Measurements from ENCODE around the gene CCDC92B. TPM values are rescaled to one million over a fixed set of nuclear protein-coding genes. Genes with fewer than 3 reads are reported as not detected.

CCDC92B gene
- under 1 TPM in 1 of 4 donors, not detected in 3; 0.21 TPM for total RNA-seq

DNA sequence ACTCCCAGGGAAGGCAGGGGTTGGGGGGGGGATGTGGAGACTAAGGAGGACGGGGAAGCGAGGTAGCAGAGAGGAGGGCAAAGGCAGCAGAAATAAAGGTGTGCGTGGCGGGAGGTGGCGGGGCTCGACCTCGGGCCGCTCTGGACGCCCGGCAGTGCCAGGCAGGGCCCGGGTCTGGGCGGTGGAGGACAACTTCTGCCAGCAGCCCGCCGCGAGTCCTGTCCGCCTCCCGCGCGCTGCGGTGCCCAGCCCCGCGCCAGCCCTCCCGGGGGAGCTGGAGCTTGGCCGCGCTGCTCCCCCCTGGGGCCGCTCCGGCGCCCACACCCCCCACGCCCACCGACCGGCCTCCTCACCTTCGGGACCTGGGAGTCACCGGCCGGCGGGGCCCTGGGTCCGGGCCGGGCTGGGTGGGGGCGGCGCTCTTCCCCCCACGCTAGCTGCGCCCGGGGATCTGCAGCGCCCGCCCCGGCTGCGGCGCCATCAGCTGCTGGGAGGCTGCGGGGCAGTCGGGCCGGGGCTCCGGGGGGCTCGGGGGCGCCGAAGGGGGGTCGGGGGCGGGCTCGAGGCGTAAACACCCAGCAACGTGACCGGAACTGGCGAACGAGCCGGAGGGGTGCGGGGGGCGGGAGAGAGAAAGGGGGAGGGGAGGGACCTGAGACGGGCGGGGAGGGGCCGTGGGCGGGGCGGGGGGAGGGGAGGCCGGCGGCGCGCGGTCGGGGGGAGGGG is at the start of gene CCDC92B:
Gene CCDC92B (minus strand): TSS at position 595 of the 726 bp plus-strand sequence. CDS start 14,507 bp downstream, outside the sequence.
- Histone ChIP-seq H3K4me3 (no peak within 1 kb of the TSS), H3K9me3 (no peaks in the 10 kb centered on the region), H3K36me3 (no peaks in the 10 kb centered on the region), H3K4me1 (no peaks in the 10 kb centered on the region), H3K27ac (no peak within 1 kb of the TSS), H3K27me3 (peaks cover 0 to 10% of the 10 kb centered on the region in 2 donors)
- intact Hi-C loops (cut with DNase I; ENCODE audit: low total_unique reads), result no loop called here
- DNase-seq, result no peak
- TF ChIP-seq, protein P1, sequence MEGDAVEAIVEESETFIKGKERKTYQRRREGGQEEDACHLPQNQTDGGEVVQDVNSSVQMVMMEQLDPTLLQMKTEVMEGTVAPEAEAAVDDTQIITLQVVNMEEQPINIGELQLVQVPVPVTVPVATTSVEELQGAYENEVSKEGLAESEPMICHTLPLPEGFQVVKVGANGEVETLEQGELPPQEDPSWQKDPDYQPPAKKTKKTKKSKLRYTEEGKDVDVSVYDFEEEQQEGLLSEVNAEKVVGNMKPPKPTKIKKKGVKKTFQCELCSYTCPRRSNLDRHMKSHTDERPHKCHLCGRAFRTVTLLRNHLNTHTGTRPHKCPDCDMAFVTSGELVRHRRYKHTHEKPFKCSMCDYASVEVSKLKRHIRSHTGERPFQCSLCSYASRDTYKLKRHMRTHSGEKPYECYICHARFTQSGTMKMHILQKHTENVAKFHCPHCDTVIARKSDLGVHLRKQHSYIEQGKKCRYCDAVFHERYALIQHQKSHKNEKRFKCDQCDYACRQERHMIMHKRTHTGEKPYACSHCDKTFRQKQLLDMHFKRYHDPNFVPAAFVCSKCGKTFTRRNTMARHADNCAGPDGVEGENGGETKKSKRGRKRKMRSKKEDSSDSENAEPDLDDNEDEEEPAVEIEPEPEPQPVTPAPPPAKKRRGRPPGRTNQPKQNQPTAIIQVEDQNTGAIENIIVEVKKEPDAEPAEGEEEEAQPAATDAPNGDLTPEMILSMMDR (IDR thresholded peaks at IDR 0.05), result no peak
- TF ChIP-seq POLR2A (IDR thresholded peaks at IDR 0.05), result no peak

DNA sequence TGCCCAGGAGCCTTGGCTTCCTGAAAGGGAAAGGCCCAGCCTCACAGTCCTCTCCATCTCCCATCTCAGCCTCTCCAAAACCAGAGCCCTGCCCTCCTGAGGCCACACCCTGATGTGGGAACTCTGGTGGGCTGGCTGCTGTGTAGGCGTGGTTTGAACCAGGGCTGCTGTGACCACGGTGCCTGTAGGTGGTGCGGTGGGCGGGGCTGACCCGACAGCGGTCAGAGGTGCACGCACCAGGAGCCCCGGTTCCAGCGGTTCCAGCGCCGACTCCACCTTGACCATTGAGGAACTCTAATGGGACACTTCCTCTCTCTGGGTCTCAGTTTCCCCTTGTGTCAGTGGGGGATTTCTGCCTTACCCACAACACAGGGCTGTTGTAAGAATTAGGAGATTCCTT is 49.2 kb upstream of the CCDC92B start:
- DNase-seq, result no peak
- H3K27me3 ChIP-seq, result no peaks in the 10 kb centered on the region
- H3K4me3 ChIP-seq, result no peak overlapping the region
- intact Hi-C loops (cut with DNase I; ENCODE audit: low total_unique reads), result no loop called here
- no peaks in the 10 kb centered on the region for H3K9me3 ChIP-seq
- H3K4me1 ChIP-seq, result no peaks in the 10 kb centered on the region
- H3K27ac ChIP-seq, result no peak overlapping the region
- TF ChIP-seq, protein P1 (IDR thresholded peaks at IDR 0.05), result no peak
- TF ChIP-seq POLR2A (IDR thresholded peaks at IDR 0.05), result no peak
- H3K36me3 ChIP-seq, result no peaks in the 10 kb centered on the region

DNA sequence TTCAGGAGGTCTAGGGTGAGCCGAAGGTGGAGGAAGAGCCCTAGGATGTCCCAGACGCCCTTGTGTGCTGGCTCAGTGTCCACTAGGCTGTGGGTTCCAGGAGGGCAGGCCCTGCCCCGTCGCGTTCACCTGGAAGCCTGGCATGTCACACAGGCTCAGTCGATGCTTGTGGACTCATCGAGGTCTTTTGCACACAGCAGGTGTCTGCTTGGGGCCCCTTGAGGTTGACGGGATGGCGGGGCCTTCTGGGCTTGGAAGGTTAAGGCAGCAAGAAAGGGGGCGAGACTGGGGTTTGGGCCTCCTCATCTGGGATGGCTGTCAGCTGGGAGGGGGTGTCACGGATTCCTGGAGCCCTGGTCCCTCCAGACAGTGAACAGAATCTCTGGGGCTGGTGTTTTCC is 48.7 kb upstream of the CCDC92B start:
- DNase-seq, result no peak
- Histone ChIP-seq H3K4me3 (no peak overlapping the region), H3K9me3 (no peaks in the 10 kb centered on the region), H3K4me1 (no peaks in the 10 kb centered on the region), H3K27ac (no peak overlapping the region), H3K27me3 (no peaks in the 10 kb centered on the region), H3K36me3 (no peaks in the 10 kb centered on the region)
- TF ChIP-seq, protein P1 (IDR thresholded peaks at IDR 0.05), result no peak
- no peak for TF ChIP-seq POLR2A (IDR thresholded peaks at IDR 0.05)
- intact Hi-C loops (cut with DNase I; ENCODE audit: low total_unique reads), result no loop called here

DNA sequence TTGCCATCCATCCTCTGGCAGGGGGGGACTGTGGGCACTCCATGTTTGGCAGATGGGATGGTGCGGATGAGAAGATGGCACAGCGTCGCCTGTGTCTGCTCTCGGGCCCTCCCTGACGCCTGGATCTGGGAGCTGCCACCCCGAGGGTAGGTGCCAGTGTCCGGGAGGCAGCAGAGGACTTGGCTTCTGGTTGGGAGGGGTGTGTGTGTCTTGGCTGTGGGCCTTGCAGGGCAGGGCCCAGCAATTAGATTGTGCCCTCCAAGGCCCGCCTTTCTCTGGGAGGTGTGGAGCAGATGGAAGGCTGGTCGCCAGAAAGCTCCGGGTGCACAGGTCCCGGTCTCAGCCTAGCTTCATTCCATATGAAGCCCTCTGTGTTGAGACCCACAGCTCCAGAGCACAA is 48.2 kb upstream of the CCDC92B start:
- intact Hi-C loops (cut with DNase I; ENCODE audit: low total_unique reads), result no loop called here
- no peaks in the 10 kb centered on the region for H3K4me1 ChIP-seq
- no peaks in the 10 kb centered on the region for H3K9me3 ChIP-seq
- H3K27me3 ChIP-seq, result no peaks in the 10 kb centered on the region
- no peak for DNase-seq
- H3K36me3 ChIP-seq, result no peaks in the 10 kb centered on the region
- no peak overlapping the region for H3K4me3 ChIP-seq
- TF ChIP-seq, protein P1 (IDR thresholded peaks at IDR 0.05), result no peak
- TF ChIP-seq POLR2A (IDR thresholded peaks at IDR 0.05), result no peak
- no peak overlapping the region for H3K27ac ChIP-seq

DNA sequence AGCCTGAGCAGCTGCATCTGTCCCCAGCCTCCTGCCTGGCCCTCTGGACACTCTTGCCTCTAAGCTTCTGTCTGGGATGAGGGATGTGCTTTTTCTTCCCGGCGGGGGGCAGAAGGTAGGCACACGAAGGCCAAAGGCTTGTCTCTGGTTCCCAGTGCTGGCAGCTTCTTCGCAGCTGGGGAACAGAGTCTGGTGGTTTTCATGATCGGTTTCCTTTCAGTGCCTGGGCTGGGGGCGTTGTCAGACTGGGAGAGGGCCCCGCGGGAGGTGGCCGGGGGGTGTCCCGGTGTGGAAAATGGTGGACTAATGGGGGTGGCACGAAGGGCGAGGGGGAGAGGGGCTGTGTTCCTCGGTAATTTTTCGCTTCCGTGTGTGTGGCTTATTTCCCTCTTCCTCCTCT is 47.8 kb upstream of the CCDC92B start:
- H3K4me1 ChIP-seq, result no peaks in the 10 kb centered on the region
- H3K4me3 ChIP-seq, result no peak overlapping the region
- no peaks in the 10 kb centered on the region for H3K36me3 ChIP-seq
- H3K27me3 ChIP-seq, result no peaks in the 10 kb centered on the region
- H3K9me3 ChIP-seq, result no peaks in the 10 kb centered on the region
- no peak for TF ChIP-seq POLR2A (IDR thresholded peaks at IDR 0.05)
- TF ChIP-seq, protein P1 (IDR thresholded peaks at IDR 0.05), result no peak
- intact Hi-C loops (cut with DNase I; ENCODE audit: low total_unique reads), result no loop called here
- DNase-seq, result no peak
- no peak overlapping the region for H3K27ac ChIP-seq

Data from uterus (tissue), 4 donors.